GM19328 (cell line): Measurements from ENCODE around the gene TBPL1.
"Not testable (repeated sequence)": the region's sequence is repeated elsewhere in the genome, so short reads cannot be mapped to it uniquely, and the experiment has no call there.

Source experiments
- ATAC-seq: cut with Tn5 transposase; IDR thresholded peaks from one replicate; pipeline ENCODE4 v1.9.1; 2021; ENCODE audit warnings: mild to moderate bottlenecking, moderate library complexity; ENCODE audit not compliant: unreplicated experiment

Gene TBPL1

GRCh38 chr6:133973109-133973971, 20.3 kb downstream of the TBPL1 start:
- ATAC-seq = no peak

- ATAC-seq = no peak
Measured at GRCh38 chr6:133977983-133978895, 25.2 kb downstream of the TBPL1 start.

GRCh38 chr6:133978896-133979240, 25.8 kb downstream of the TBPL1 start:
- no peak for ATAC-seq

- ATAC-seq = not testable (repeated sequence)
Measured at GRCh38 chr6:133979269-133979963, 26.4 kb downstream of the TBPL1 start.

GRCh38 chr6:133980168-133980567, 27.1 kb downstream of the TBPL1 start:
- no peak for ATAC-seq

GRCh38 chr6:133983099-133983939, 30.3 kb downstream of the TBPL1 start:
- no peak for ATAC-seq

- no peak for ATAC-seq
Measured at GRCh38 chr6:133985970-133986369, 32.9 kb downstream of the TBPL1 start.

GRCh38 chr6:133986942-133987341, 33.9 kb downstream of the TBPL1 start:
- no peak for ATAC-seq

GRCh38 chr6:133989525-133989924, 36.5 kb downstream of the TBPL1 start:
- no peak for ATAC-seq

- ATAC-seq = no peak
Measured at GRCh38 chr6:133990321-133990720, 37.3 kb downstream of the TBPL1 start.

- ATAC-seq = no peak
Measured at GRCh38 chr6:133991096-133991593, 38.1 kb downstream of the TBPL1 start.

GRCh38 chr6:133992992-133993680, 40.1 kb downstream of the TBPL1 start:
- ATAC-seq = no peak

GRCh38 chr6:133995296-133995695, 42.3 kb downstream of the TBPL1 start:
- ATAC-seq = no peak

GRCh38 chr6:133995758-133996157, 42.7 kb downstream of the TBPL1 start:
- ATAC-seq = no peak

GRCh38 chr6:133997267-133997666, 44.2 kb downstream of the TBPL1 start:
- no peak for ATAC-seq

- no peak for ATAC-seq
Measured at GRCh38 chr6:133999305-133999704, 46.3 kb downstream of the TBPL1 start.

- no peak for ATAC-seq
Measured at GRCh38 chr6:134000443-134000842, 47.4 kb downstream of the TBPL1 start.

GRCh38 chr6:134002821-134003220, 49.8 kb downstream of the TBPL1 start:
- no peak for ATAC-seq

GRCh38 chr6:134003542-134003951, 50.5 kb downstream of the TBPL1 start:
- no peak for ATAC-seq

GRCh38 chr6:134004714-134005113, 51.7 kb downstream of the TBPL1 start:
- no peak for ATAC-seq
